C4-2B (cell line): ENCODE data around the gene PTPA.

Experiments used
- ZFX ChIP-seq: fragments of 450-650 bp; IDR thresholded peaks from 2 replicates; pipeline ENCODE4 v1.6.1; 2017
- TF ChIP-seq, protein P1 (sequence below): fragments of 450-650 bp; conservative IDR thresholded peaks from 2 replicates; pipeline ENCODE4 v1.5.1; 2017; ENCODE audit warnings: mild to moderate bottlenecking

GRCh38 chr9:129113645-129114304, 2.6 kb downstream of the PTPA start:
- TF ChIP-seq, protein P1, sequence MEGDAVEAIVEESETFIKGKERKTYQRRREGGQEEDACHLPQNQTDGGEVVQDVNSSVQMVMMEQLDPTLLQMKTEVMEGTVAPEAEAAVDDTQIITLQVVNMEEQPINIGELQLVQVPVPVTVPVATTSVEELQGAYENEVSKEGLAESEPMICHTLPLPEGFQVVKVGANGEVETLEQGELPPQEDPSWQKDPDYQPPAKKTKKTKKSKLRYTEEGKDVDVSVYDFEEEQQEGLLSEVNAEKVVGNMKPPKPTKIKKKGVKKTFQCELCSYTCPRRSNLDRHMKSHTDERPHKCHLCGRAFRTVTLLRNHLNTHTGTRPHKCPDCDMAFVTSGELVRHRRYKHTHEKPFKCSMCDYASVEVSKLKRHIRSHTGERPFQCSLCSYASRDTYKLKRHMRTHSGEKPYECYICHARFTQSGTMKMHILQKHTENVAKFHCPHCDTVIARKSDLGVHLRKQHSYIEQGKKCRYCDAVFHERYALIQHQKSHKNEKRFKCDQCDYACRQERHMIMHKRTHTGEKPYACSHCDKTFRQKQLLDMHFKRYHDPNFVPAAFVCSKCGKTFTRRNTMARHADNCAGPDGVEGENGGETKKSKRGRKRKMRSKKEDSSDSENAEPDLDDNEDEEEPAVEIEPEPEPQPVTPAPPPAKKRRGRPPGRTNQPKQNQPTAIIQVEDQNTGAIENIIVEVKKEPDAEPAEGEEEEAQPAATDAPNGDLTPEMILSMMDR, result no peak
- no peak for TF ChIP-seq ZFX
